IPS-18a (cell line): Measurements from ENCODE around the gene RNU1-3.
"Not testable (repeated sequence)": the region's sequence is repeated elsewhere in the genome, so short reads cannot be mapped to it uniquely, and the experiment has no call there.

Experiments used
- H3K27ac ChIP-seq: one replicate; pipeline ENCODE4 v1.5.1; 2013; ENCODE audit warnings: low read length
- H3K27me3 ChIP-seq: one replicate; pipeline ENCODE4 v1.6.1; 2013; ENCODE audit warnings: mild to moderate bottlenecking, low read length; ENCODE audit not compliant: control insufficient read depth, insufficient read depth
- H3K36me3 ChIP-seq: one replicate; pipeline ENCODE4 v1.6.1; 2013; ENCODE audit warnings: low read depth, low read length; ENCODE audit not compliant: control insufficient read depth
- H3K4me1 ChIP-seq: one replicate; pipeline ENCODE4 v1.6.1; 2013; ENCODE audit warnings: low read depth, low read length; ENCODE audit not compliant: control insufficient read depth
- H3K4me3 ChIP-seq: one replicate; pipeline ENCODE4 v1.5.1; 2013; ENCODE audit warnings: low read length
- H3K9ac ChIP-seq: one replicate; pipeline ENCODE4 v1.6.1; 2013; ENCODE audit warnings: mild to moderate bottlenecking, low read length, moderate library complexity
- H3K9me3 ChIP-seq: one replicate; pipeline ENCODE4 v1.6.1; 2013; ENCODE audit warnings: low read depth, low read length; ENCODE audit not compliant: control insufficient read depth

RNU1-3 gene

DNA sequence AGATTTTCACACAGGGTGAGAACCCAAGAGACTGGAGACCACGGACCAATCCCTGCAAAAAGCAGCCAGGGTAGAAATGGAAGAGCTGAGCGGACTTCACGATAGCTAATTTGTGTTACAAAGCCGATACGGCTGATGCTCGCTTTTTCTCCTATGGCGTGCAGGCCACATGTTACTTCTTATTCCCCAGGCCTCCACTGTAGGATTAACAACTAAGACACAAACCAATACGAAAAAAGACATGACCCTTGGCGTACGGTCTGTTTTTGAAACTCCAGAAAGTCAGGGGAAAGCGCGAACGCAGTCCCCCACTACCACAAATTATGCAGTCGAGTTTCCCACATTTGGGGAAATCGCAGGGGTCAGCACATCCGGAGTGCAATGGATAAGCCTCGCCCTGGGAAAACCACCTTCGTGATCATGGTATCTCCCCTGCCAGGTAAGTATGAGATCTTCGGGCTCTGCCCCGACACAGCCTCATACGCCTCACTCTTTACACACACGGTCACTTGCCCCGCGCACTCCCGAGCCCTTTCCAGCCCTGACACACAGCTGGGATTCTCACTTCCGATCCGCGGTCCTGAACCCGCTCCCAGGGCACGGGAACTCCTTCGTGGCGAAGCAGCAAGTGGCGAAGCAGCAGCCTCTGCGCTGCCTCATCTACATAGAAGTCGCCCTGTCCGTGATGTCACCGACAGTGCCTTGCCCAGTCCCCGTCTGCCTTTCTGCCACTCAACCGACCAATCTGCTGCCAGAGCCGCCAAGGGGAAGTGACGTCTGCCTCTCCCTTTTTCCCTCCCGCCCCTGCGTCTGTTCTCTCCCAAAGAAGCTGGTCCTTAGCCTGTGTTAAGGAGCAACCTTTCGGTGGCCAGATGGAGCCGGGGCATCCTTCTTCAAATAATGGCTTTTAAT is at the start of gene RNU1-3:
Gene RNU1-3, minus strand, starts transcription at position 447 of the 912 bp plus-strand sequence.
- H3K27ac ChIP-seq, H3K4me3 ChIP-seq, H3K9ac ChIP-seq, H3K4me1 ChIP-seq, H3K27me3 ChIP-seq, H3K36me3 ChIP-seq, H3K9me3 ChIP-seq: not testable (repeated sequence)

DNA sequence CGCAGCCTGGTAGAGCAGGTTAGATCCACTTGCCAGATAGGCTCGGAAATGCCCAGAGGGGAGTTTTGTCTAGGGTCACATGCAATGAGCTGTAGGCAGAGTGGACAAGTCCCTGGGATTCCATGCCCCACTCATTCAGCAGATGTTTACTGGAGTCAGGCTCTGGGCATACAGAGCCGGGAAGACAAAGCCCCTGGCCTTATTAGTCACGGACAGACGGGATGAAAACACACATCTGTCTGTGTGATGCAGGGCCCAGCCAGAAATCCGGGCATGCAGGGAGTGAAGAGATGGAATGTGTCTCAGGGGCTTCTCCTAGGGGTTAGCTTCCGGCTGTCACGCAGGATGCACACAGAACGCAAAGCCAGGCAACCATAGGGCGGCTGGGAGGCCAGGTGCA is 46.7 kb upstream of the RNU1-3 start:
- H3K27me3 ChIP-seq, H3K4me1 ChIP-seq, H3K9me3 ChIP-seq, H3K9ac ChIP-seq, H3K4me3 ChIP-seq, H3K36me3 ChIP-seq, H3K27ac ChIP-seq: not testable (repeated sequence)

DNA sequence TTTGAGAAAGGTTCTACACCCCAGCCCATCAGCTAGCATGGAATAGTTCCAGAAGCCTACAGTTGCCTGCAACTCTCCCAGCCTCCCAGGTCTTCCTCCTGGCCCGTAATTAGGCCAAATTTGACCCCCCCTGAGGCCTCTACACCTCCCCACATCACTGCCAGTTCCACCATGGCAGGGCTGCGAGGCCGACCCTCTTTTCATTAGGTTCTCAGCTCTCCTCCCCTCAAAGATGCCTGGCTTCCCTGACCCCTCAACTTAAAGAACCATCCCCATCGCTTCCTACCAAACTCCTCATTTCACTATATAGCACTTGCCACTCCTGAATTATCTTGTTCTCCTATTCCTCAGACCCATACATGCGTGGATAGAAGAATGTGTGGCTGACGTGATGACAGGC is 46.2 kb upstream of the RNU1-3 start:
- not testable (repeated sequence) for H3K9ac ChIP-seq, H3K36me3 ChIP-seq, H3K27me3 ChIP-seq, H3K27ac ChIP-seq, H3K4me1 ChIP-seq, H3K9me3 ChIP-seq, H3K4me3 ChIP-seq

DNA sequence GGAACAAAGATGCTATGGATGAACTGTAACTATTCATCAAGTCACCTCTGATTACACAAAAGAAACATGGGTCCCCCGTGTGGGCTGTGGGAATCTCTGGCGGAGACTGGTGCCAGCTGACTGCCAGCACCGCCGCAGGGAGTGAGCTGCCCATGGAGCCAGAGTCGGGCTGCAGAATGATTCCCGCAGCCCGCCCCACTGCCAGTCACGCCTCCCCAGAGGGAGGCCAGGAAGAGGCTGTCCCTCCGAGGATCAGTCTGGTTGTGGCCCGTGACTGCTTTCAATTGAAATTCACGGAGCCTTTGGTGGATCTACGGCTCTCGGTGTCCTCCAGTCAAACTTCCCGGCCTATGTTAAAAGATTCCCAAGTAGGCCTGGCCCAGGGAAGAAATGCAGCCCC is 45.8 kb upstream of the RNU1-3 start:
- not testable (repeated sequence) for H3K36me3 ChIP-seq, H3K4me3 ChIP-seq, H3K27me3 ChIP-seq, H3K4me1 ChIP-seq, H3K9ac ChIP-seq, H3K9me3 ChIP-seq, H3K27ac ChIP-seq

DNA sequence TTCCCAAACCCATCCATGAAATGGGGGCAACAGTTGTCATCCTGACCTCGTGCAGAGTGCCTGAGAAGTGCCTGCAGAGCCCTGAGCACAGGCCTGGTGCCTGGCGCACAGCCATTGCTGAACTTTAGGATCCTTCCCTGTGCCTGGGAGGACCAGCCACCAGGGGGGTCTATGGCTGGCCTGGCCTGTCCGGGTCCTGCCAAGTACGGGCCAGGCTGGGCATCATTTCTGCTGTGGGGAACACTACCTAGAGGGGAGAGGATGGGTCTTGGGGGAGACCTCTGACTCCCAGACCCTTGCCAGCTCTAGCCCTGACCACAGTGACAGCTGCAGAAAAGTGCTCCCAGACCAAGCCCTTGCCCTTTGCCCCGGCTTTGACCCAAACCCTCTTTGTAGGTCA is 45.4 kb upstream of the RNU1-3 start:
- not testable (repeated sequence) for H3K4me1 ChIP-seq, H3K4me3 ChIP-seq, H3K27me3 ChIP-seq, H3K36me3 ChIP-seq, H3K9me3 ChIP-seq, H3K9ac ChIP-seq, H3K27ac ChIP-seq

DNA sequence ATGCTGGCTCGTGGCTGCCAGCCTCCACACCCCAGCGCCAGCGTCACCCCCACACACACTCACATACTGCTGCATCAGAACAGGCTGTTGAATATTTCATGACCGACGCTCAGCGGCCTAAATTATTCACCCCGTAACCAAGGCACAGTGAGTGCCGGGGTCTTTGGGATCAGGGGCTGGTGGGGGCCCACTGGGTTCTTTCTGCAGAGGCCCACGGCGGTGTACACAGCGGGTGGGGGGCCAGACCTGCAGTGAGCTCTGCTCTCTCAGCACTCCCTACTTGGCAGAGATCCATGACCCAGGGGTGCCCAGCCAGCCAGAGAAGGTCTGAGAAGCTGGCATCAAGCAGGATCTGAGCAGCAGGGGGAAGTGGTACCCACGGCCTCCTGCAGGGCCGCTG is 43.9 kb upstream of the RNU1-3 start:
- H3K4me1 ChIP-seq, H3K4me3 ChIP-seq, H3K27me3 ChIP-seq, H3K27ac ChIP-seq, H3K9ac ChIP-seq, H3K36me3 ChIP-seq, H3K9me3 ChIP-seq: not testable (repeated sequence)

DNA sequence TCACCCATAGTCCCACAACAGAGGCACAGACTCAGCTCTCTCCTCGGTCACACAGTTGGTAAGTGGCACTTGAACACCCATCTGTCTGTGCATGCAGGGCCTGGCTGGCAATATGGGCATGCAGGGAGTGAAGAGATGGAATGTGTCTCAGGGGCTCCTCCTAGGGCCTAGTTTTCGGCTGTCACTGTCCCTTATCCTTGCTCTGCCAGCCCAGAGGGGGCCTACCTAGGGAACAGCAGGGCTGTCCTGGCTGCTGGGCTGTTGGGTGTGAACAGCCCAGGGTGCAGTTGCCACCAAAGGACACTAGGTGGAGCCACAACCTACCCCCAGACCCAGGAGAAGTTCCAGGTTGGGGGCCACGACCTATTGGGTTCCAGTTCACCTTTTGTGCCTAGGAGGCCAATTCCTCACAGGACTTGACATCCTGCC is 42.9 kb upstream of the RNU1-3 start:
- H3K27me3 ChIP-seq, H3K9me3 ChIP-seq, H3K4me1 ChIP-seq, H3K9ac ChIP-seq, H3K36me3 ChIP-seq, H3K4me3 ChIP-seq, H3K27ac ChIP-seq: not testable (repeated sequence)

DNA sequence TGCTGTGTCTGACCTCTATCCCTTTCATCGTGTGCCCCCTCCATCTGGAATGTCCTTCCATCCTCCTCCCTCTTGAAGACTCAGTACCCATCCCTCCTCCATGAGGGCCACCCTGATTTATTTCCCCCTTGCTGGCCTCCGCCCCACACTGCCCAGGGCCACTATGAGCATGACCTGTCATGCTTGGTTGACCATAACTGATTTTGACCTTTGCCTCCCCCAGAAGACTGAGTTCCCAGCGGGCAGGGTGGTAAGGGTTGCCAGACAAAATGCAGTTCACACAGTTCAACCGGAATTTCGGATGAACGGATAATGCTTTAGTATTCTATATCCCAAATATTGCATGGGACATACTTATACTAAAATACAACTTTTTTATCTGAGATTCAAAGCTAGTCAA is 42.0 kb upstream of the RNU1-3 start:
- H3K27me3 ChIP-seq, H3K4me3 ChIP-seq, H3K36me3 ChIP-seq, H3K9ac ChIP-seq, H3K4me1 ChIP-seq, H3K9me3 ChIP-seq, H3K27ac ChIP-seq: not testable (repeated sequence)

DNA sequence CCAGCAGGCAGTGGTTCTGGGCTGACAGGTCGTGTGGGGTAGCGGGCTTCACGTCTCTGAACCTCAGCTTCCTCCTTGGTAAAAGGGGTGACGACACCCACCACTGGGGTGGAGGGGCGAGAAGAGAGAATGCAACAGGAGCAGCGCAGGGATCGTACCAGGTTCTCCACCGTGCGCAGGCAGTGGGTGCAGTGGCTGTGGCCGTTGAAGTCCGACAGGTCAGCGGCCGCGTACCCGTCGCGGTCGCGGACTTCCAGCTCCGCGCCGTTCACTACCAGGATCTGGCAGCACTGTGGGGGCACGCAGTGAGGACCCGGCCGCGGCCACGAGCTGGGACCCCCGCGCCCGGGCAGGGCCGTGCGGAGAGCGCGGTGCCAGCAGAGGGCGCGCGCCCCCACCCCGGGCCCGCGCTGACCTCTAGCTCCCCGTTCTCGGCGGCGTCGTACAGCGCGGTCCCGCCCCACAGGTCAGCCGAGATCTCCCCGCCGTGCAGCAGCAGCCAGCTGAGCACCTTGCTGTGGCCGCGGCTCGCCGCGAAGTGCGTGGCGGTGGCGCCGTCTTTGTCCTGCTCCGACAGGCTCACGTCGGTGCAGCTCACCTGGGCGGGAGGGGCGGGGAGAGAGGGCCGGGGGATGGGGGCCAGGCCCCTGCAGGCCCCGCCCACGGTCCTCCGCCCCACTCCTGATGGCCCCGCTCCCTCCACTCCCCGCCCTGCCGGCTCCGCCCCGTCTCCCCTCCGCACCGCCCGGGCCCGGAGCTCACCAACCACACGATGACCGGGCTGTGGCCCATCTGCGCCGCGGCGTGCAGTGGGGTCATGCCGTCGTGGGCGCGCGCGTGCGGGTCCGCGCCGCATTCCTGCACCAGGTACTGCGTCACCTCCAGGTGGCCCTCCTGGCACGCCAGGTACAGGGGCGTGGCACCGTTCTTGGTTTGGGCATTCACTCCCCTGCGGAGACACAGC is 40.7 kb upstream of the RNU1-3 start:
- not testable (repeated sequence) for H3K27ac ChIP-seq, H3K9ac ChIP-seq

DNA sequence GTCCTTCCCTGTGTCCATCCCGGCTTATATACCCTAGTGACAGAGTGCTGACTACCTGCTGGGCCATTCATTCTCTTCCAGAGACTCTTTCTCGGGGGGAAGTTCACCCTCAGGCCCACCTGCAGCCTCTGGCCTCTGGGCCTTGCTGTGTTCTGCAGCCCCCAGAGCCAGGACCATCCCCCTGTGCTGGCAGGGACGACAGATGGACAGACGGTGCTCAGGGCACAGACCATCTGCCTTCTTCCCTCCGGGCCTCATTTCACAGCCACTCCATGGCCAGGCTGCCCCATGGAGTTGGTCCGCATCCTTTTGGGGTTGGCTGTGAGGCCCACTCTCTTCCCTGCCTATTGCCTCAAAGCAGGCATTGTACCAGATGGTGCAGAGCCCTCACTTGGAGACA is 39.6 kb upstream of the RNU1-3 start:
- not testable (repeated sequence) for H3K27ac ChIP-seq, H3K9ac ChIP-seq

More for the DNA sequence above, 40.7 kb upstream of the RNU1-3 start:
- not testable (repeated sequence) for H3K27me3 ChIP-seq, H3K4me1 ChIP-seq, H3K36me3 ChIP-seq, H3K4me3 ChIP-seq, H3K9me3 ChIP-seq

DNA sequence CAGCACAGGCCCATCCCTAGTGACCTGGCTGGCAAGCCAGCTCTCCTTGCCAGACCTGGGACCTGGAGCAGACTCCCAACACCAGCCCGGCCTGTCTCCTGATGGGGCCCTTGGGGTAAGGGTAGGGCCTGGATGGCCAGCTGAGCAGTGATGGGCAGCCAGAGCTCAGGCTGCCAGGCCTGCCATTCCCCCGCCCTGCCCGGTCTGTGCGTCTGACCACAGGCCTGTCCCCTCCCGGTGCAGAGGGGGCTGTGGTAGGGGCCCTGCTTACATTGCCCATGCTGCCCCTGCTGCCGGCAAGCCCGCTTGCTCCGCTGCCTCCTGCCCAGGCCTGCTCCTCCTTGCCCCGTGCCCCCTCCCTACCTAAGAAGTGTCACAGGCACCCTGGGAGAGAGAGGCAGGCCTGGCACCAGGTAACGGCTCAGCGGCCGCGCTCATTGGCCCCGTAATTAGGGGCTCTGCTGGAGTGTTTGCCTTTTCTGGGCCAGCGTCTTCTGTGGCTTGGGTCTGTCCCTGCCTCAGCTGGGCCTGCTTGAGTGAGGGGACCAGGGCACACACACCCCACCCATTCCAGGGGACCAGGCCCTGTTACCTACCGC is 37.9 kb upstream of the RNU1-3 start:
- not testable (repeated sequence) for H3K27ac ChIP-seq, H3K27me3 ChIP-seq, H3K9me3 ChIP-seq, H3K9ac ChIP-seq, H3K4me1 ChIP-seq, H3K4me3 ChIP-seq, H3K36me3 ChIP-seq

More for the DNA sequence above, 39.6 kb upstream of the RNU1-3 start:
- H3K27me3 ChIP-seq, H3K9me3 ChIP-seq, H3K4me3 ChIP-seq, H3K36me3 ChIP-seq, H3K4me1 ChIP-seq: not testable (repeated sequence)
